Measurements from ENCODE around the gene PIWIL1. TPM values are rescaled to one million over a fixed set of nuclear protein-coding genes. Genes with fewer than 3 reads are reported as not detected.

Gene PIWIL1
- polyA plus RNA-seq, 1 of the 3 experiments (the other 2 are of a cell fraction) = 0.05 TPM

DNA sequence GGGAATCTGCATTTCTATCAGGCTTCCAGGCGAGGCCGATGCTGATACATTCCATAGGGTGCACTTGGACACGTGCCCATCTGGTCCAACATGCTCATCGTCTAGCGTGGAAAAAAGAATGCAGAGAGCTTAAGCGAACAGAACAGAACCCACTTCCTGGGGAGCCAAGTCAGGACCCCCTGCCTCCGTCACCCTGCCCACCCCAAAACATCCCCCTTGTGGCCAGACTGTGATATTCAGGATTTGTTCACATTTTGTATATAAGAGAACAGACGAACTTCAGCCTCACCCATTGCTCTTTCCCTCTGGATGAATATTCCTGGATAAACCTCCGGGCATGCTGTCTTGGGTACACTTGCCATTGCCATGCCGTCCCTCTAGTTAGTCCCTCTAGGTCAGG lies 4.3 kb upstream of the PIWIL1 start (continued):
- TF ChIP-seq, protein P1, sequence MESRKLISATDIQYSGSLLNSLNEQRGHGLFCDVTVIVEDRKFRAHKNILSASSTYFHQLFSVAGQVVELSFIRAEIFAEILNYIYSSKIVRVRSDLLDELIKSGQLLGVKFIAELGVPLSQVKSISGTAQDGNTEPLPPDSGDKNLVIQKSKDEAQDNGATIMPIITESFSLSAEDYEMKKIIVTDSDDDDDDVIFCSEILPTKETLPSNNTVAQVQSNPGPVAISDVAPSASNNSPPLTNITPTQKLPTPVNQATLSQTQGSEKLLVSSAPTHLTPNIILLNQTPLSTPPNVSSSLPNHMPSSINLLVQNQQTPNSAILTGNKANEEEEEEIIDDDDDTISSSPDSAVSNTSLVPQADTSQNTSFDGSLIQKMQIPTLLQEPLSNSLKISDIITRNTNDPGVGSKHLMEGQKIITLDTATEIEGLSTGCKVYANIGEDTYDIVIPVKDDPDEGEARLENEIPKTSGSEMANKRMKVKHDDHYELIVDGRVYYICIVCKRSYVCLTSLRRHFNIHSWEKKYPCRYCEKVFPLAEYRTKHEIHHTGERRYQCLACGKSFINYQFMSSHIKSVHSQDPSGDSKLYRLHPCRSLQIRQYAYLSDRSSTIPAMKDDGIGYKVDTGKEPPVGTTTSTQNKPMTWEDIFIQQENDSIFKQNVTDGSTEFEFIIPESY (IDR thresholded peaks at IDR 0.05; ENCODE audit: borderline replicate concordance, low read depth) = no peak
- TF ChIP-seq TEAD4 (IDR thresholded peaks at IDR 0.05; ENCODE audit: borderline replicate concordance, insufficient read depth) (no peak), YY1 (IDR thresholded peaks at IDR 0.05; ENCODE audit: low read depth) (no peak), RAD21 (IDR thresholded peaks at IDR 0.05; ENCODE audit: low read length) (no peak)

DNA sequence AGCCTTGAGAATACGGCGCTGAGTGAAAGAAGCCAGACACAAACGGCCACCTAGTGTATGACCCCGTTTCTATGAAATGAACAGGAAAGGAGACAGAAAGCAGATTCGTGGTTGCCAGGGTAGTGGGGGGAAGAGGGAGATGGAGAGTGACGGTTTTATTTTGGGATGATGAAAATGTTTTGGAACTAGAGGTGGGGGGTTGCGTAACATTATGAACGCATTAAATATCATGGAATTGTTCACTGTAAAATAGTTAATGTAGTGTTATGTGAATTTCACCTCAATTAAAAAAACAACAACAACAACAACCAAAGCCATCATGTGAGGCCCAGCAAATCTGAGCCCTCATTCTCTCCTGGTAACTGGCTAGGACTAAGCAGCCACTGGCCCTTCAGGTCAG lies 3.3 kb upstream of the PIWIL1 start:
- no peaks in the 10 kb centered on the region for H3K9me2 ChIP-seq
- H3K27ac ChIP-seq (ENCODE audit: low read depth in 2 of 2, low read length in 1 of 2) = no peak overlapping the region
- no peak overlapping the region for H2AFZ ChIP-seq (ENCODE audit: low read depth)
- WGBS (ENCODE audit: low lambda C conversion rate) = 53% methylated on average over 8 of the region's 8 CpGs
- ChIA-PET POLR2A (no interaction called here), CTCF (interaction anchor here (0.7 to 8.6 kb wide), 10 partner anchors 11 to 1478 kb away, joined by 3 to 100 read pairs (median 6); no protein-coding TSS in a partner anchor)
- H3K9ac ChIP-seq = no peak overlapping the region
- H3K4me3 ChIP-seq (ENCODE audit: low read depth in 2 of 2, low read length in 1 of 2) = no peak overlapping the region
- no peaks in the 10 kb centered on the region for H4K20me1 ChIP-seq (ENCODE audit: insufficient read depth)
- H3K4me2 ChIP-seq = no peak overlapping the region
- H3K4me1 ChIP-seq (ENCODE audit: control insufficient read depth in 1 of 2, insufficient read depth in 2 of 2, low read depth in 1 of 2, low read length in 1 of 2) = peaks cover 0 to 2% of the 10 kb centered on the region in 2 experiments; a peak in 1 of 4 replicates
- TF ChIP-seq NRF1 (IDR thresholded peaks at IDR 0.05; ENCODE audit: low read depth, low read length) = no peak
- no peak for TF ChIP-seq RFX5 (IDR thresholded peaks at IDR 0.05; ENCODE audit: low read length)
- no peak for TF ChIP-seq CHD2 (IDR thresholded peaks at IDR 0.05; ENCODE audit: low read length, partially characterized antibody)
- TF ChIP-seq, protein P2, sequence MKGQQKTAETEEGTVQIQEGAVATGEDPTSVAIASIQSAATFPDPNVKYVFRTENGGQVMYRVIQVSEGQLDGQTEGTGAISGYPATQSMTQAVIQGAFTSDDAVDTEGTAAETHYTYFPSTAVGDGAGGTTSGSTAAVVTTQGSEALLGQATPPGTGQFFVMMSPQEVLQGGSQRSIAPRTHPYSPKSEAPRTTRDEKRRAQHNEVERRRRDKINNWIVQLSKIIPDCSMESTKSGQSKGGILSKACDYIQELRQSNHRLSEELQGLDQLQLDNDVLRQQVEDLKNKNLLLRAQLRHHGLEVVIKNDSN (IDR thresholded peaks at IDR 0.05; ENCODE audit: borderline replicate concordance, low read depth) = no peak
- no peak for TF ChIP-seq FOXM1 (IDR thresholded peaks at IDR 0.05; ENCODE audit: low read depth)
- H3K79me2 ChIP-seq (ENCODE audit: insufficient read depth) = no peaks in the 10 kb centered on the region
- no peaks in the 10 kb centered on the region for H3K9me3 ChIP-seq
- H3K36me3 ChIP-seq (replicated peaks in 1 of 2; ENCODE audit: control insufficient read depth in 1 of 2, insufficient read depth in 2 of 2, low read length in 1 of 2) = no peaks in the 10 kb centered on the region
- no peak for DNase-seq
- no peaks in the 10 kb centered on the region for H3F3A ChIP-seq (replicated peaks; ENCODE audit: insufficient read depth)
- H3K27me3 ChIP-seq (ENCODE audit: insufficient read depth) = no peaks in the 10 kb centered on the region

DNA sequence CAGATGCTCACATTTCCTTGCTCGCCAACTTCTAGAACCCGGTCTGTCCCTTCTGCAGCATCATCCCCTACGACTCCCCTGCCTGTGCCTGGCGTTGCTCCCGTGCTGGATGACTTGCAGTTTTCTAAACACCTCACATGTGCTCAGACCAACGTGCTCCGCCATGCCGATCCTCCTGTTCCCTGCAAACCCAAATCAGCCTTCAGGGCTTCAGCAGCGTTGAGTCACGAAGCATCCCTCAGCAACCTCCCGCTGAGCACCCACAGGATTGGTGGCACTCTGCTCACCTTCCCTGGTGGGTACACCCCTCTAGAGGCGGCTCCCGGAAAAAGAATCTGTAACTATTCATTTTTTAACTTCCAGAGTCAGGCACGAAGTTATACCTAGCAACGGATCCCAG lies 2.8 kb upstream of the PIWIL1 start:
- DNase-seq = no peak
- no peaks in the 10 kb centered on the region for H3K27me3 ChIP-seq (ENCODE audit: insufficient read depth)
- CTCF ChIA-PET = interaction anchor here (0.6 to 8.6 kb wide), 39 partner anchors 11 to 478 kb away, joined by 3 to 100 read pairs (median 4); no protein-coding TSS in a partner anchor
- no peak for TF ChIP-seq RXRA (IDR thresholded peaks at IDR 0.05; ENCODE audit: borderline replicate concordance, low read depth)
- TF ChIP-seq, protein P2 (IDR thresholded peaks at IDR 0.05; ENCODE audit: borderline replicate concordance, low read depth) = no peak
- TF ChIP-seq POLR2AphosphoS5 (IDR thresholded peaks at IDR 0.05; ENCODE audit: low read depth, low read length) = no peak
- no peak for TF ChIP-seq FOXJ3 (CRISPR knock-in tag; IDR thresholded peaks at IDR 0.05)
- TF ChIP-seq RAD21 (IDR thresholded peaks at IDR 0.05; ENCODE audit: low read length) = no peak
- TF ChIP-seq RCOR1 (IDR thresholded peaks at IDR 0.05; ENCODE audit: low read length) = no peak
- no peak for TF ChIP-seq MEF2A (IDR thresholded peaks at IDR 0.05; ENCODE audit: borderline replicate concordance, low read depth)
- TF ChIP-seq, protein P3, sequence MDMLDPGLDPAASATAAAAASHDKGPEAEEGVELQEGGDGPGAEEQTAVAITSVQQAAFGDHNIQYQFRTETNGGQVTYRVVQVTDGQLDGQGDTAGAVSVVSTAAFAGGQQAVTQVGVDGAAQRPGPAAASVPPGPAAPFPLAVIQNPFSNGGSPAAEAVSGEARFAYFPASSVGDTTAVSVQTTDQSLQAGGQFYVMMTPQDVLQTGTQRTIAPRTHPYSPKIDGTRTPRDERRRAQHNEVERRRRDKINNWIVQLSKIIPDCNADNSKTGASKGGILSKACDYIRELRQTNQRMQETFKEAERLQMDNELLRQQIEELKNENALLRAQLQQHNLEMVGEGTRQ (IDR thresholded peaks at IDR 0.05; ENCODE audit: borderline replicate concordance, low read depth, low read length) = no peak
- TF ChIP-seq, protein P4, sequence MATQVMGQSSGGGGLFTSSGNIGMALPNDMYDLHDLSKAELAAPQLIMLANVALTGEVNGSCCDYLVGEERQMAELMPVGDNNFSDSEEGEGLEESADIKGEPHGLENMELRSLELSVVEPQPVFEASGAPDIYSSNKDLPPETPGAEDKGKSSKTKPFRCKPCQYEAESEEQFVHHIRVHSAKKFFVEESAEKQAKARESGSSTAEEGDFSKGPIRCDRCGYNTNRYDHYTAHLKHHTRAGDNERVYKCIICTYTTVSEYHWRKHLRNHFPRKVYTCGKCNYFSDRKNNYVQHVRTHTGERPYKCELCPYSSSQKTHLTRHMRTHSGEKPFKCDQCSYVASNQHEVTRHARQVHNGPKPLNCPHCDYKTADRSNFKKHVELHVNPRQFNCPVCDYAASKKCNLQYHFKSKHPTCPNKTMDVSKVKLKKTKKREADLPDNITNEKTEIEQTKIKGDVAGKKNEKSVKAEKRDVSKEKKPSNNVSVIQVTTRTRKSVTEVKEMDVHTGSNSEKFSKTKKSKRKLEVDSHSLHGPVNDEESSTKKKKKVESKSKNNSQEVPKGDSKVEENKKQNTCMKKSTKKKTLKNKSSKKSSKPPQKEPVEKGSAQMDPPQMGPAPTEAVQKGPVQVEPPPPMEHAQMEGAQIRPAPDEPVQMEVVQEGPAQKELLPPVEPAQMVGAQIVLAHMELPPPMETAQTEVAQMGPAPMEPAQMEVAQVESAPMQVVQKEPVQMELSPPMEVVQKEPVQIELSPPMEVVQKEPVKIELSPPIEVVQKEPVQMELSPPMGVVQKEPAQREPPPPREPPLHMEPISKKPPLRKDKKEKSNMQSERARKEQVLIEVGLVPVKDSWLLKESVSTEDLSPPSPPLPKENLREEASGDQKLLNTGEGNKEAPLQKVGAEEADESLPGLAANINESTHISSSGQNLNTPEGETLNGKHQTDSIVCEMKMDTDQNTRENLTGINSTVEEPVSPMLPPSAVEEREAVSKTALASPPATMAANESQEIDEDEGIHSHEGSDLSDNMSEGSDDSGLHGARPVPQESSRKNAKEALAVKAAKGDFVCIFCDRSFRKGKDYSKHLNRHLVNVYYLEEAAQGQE (IDR thresholded peaks at IDR 0.05; ENCODE audit: low read depth, low read length) = no peak

More for the DNA sequence above, 2.8 kb upstream of the PIWIL1 start:
- 45% methylated on average over 12 of the region's 15 CpGs for WGBS (ENCODE audit: low lambda C conversion rate)
- Histone ChIP-seq H2AFZ (ENCODE audit: low read depth) (no peak overlapping the region), H3F3A (replicated peaks; ENCODE audit: insufficient read depth) (no peaks in the 10 kb centered on the region), H3K9me3 (no peaks in the 10 kb centered on the region), H3K4me3 (ENCODE audit: low read depth in 2 of 2, low read length in 1 of 2) (no peak overlapping the region), H3K27ac (ENCODE audit: low read depth in 2 of 2, low read length in 1 of 2) (no peak overlapping the region), H4K20me1 (ENCODE audit: insufficient read depth) (no peaks in the 10 kb centered on the region), H3K36me3 (replicated peaks in 1 of 2; ENCODE audit: control insufficient read depth in 1 of 2, insufficient read depth in 2 of 2, low read length in 1 of 2) (no peaks in the 10 kb centered on the region), H3K9ac (no peak overlapping the region), H3K79me2 (ENCODE audit: insufficient read depth) (no peaks in the 10 kb centered on the region), H3K4me2 (no peak overlapping the region), H3K9me2 (no peaks in the 10 kb centered on the region), H3K4me1 (ENCODE audit: control insufficient read depth in 1 of 2, insufficient read depth in 2 of 2, low read depth in 1 of 2, low read length in 1 of 2) (peaks cover 0 to 2% of the 10 kb centered on the region in 2 experiments; a peak in 1 of 4 replicates)
- POLR2A ChIA-PET = no interaction called here
